HG02610 (cell line): Measurements from ENCODE around the gene VPS13C.
"Not testable (repeated sequence)": the region's sequence is repeated elsewhere in the genome, so short reads cannot be mapped to it uniquely, and the experiment has no call there.

Experiments
- ATAC-seq: cut with Tn5 transposase; IDR thresholded peaks from one replicate; pipeline ENCODE4 v1.9.1; 2021; ENCODE audit warnings: mild to moderate bottlenecking, moderate library complexity; ENCODE audit not compliant: unreplicated experiment

Gene VPS13C

GRCh38 chr15:62071711-62072308 is 11.6 kb upstream of the VPS13C start:
- no peak for ATAC-seq

GRCh38 chr15:62069551-62069950 is 9.3 kb upstream of the VPS13C start:
- ATAC-seq, result no peak

- no peak for ATAC-seq
Measured at GRCh38 chr15:62068810-62069167, 8.5 kb upstream of the VPS13C start.

GRCh38 chr15:62068071-62068809 is 8.0 kb upstream of the VPS13C start:
- no peak for ATAC-seq

- ATAC-seq, result no peak
Measured at GRCh38 chr15:62067448-62068044, 7.3 kb upstream of the VPS13C start.

- no peak for ATAC-seq
Measured at GRCh38 chr15:62066663-62067447, 6.6 kb upstream of the VPS13C start, which contains the start of gene C2CD4A. C2CD4A (plus strand) TSS chr15:62066977; CDS start chr15:62067614, 637 bp downstream.

GRCh38 chr15:62063825-62064635 is 3.8 kb upstream of the VPS13C start:
- ATAC-seq, result no peak

GRCh38 chr15:62060896-62061280 is 641 bp upstream of the VPS13C start:
- no peak for ATAC-seq

GRCh38 chr15:62059816-62060112 is 483 bp downstream of the VPS13C start:
- peak; percentile 82 for ATAC-seq

- ATAC-seq, result no peak
Measured at GRCh38 chr15:62059108-62059815, 985 bp downstream of the VPS13C start.

- no peak for ATAC-seq
Measured at GRCh38 chr15:62058327-62059028, 1.8 kb downstream of the VPS13C start.

GRCh38 chr15:62057341-62057980 is 2.8 kb downstream of the VPS13C start:
- ATAC-seq, result no peak

GRCh38 chr15:62054979-62055378 is 5.3 kb downstream of the VPS13C start:
- no peak for ATAC-seq

- ATAC-seq, result no peak
Measured at GRCh38 chr15:62053439-62054085, 6.7 kb downstream of the VPS13C start.

GRCh38 chr15:62052713-62053112 is 7.5 kb downstream of the VPS13C start:
- ATAC-seq, result no peak

- ATAC-seq, result no peak
Measured at GRCh38 chr15:62051166-62051565, 9.1 kb downstream of the VPS13C start.

- ATAC-seq, result no peak
Measured at GRCh38 chr15:62050115-62050514, 10.1 kb downstream of the VPS13C start.

GRCh38 chr15:62048254-62048653 is 12.0 kb downstream of the VPS13C start:
- ATAC-seq, result not testable (repeated sequence)
